HG02938 (cell line): ENCODE results near the gene HRAS.

Experiments used
- ATAC-seq: cut with Tn5 transposase; IDR thresholded peaks from one replicate; pipeline ENCODE4 v1.9.1; 2021; ENCODE audit warnings: mild to moderate bottlenecking, moderate library complexity; ENCODE audit not compliant: unreplicated experiment

Gene HRAS

GRCh38 chr11:497565-498296 lies 37.6 kb downstream of the HRAS start:
- no peak for ATAC-seq

GRCh38 chr11:496834-497564 lies 38.4 kb downstream of the HRAS start:
- ATAC-seq: no peak

GRCh38 chr11:495537-495931 lies 39.8 kb downstream of the HRAS start:
- ATAC-seq: no peak

- no peak for ATAC-seq
Measured at GRCh38 chr11:494761-495536, 40.4 kb downstream of the HRAS start.

GRCh38 chr11:492427-493226 lies 42.7 kb downstream of the HRAS start:
- no peak for ATAC-seq

- ATAC-seq: no peak
Measured at GRCh38 chr11:491358-491757, 44.0 kb downstream of the HRAS start.

GRCh38 chr11:490930-491260 lies 44.5 kb downstream of the HRAS start:
- no peak for ATAC-seq

GRCh38 chr11:490186-490929 lies 45.0 kb downstream of the HRAS start:
- ATAC-seq: no peak

- ATAC-seq: no peak
Measured at GRCh38 chr11:489610-490185, 45.7 kb downstream of the HRAS start.

- ATAC-seq: no peak
Measured at GRCh38 chr11:488992-489391, 46.4 kb downstream of the HRAS start.

- ATAC-seq: no peak
Measured at GRCh38 chr11:488579-488978, 46.8 kb downstream of the HRAS start.

GRCh38 chr11:488062-488461 lies 47.3 kb downstream of the HRAS start:
- ATAC-seq: no peak

GRCh38 chr11:487571-488021 lies 47.8 kb downstream of the HRAS start:
- no peak for ATAC-seq

- no peak for ATAC-seq
Measured at GRCh38 chr11:486189-486588, 49.2 kb downstream of the HRAS start.

GRCh38 chr11:484616-485015 lies 50.8 kb downstream of the HRAS start:
- no peak for ATAC-seq
